ENCODE measurements around the gene PSD2. TPM values are rescaled to one million over a fixed set of nuclear protein-coding genes. Genes with fewer than 3 reads are reported as not detected.

PSD2 gene
- total RNA-seq, 5 donors from 2014 or later (not counting 1 experiment from before 2014, with no cell fraction given): 0.07 to 0.15 (median 0.09) TPM; not detected in 2

DNA sequence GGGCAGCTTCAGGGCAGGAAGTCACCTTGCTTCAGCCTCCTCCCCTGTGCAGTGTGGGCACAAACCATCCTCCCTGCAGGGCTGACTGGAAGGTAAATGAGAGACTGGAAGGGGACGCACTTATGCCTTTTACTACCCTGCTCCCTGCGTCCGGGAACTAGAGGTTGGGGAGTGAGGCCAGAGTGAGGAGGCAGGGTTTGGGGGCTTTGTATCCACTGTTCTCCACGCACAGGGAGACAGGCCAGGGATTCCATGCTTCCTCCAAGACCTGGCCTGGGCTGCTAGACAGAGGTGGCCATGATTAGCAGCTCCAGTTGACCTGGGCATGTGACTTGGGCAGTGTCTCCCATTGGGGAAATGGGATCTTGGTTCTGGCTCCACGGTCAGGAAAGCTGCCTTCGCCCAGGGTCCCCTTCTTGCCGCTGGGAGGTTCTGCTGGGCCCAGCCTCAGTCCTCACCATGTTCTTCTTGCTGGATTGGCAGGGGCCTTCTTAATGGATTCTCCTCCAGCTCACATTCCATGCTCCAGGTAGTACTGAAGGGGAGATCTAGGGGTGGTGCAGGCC is 37.0 kb upstream of the PSD2 start:
- ChIA-PET POLR2A (no interaction called here), CTCF (interaction anchor here in 1 of 2 donors (0.8 kb wide), 1 partner anchor 9 kb away, joined by 4 read pairs; no protein-coding TSS in a partner anchor)
- Histone ChIP-seq H3K4me3 (ENCODE audit: control insufficient read depth in 1 of 2, extremely low read depth in 1 of 2, low read length in 1 of 2) (no peak overlapping the region), H3K27me3 (replicated peaks in 1 of 2; ENCODE audit: control insufficient read depth in 2 of 2, extremely low read depth in 1 of 2, insufficient read depth in 2 of 2, low read length in 1 of 2) (peaks cover 6 to 69% of the 10 kb centered on the region in 2 experiments), H3K4me1 (ENCODE audit: control insufficient read depth in 1 of 2, extremely low read depth in 1 of 2, insufficient read depth in 2 of 2, low read length in 2 of 2) (peaks cover 4 to 18% of the 10 kb centered on the region in 2 experiments), H3K36me3 (ENCODE audit: control insufficient read depth in 2 of 2, extremely low read depth in 1 of 2, insufficient read depth in 1 of 2, low read length in 1 of 2) (no peaks in the 10 kb centered on the region), H3K27ac (ENCODE audit: low read length) (no peak overlapping the region), H3K9me3 (no peaks in the 10 kb centered on the region)
- Mint-ChIP-seq H3K4me1 (peaks cover 14 to 23% (median 21%) of the 10 kb centered on the region in 3 donors), H3K27me3 (peaks cover 41 to 57% of the 10 kb centered on the region in 2 donors), H3K4me3 (no peak overlapping the region), H3K36me3 (no peaks in the 10 kb centered on the region), H3K9me3 (no peaks in the 10 kb centered on the region), H3K27ac (no peak overlapping the region)
- 88% methylated on average over 3 of the region's 7 CpGs for WGBS (ENCODE audit: insufficient coverage)
- no peak for DNase-seq
- no peak for ATAC-seq (replicated peaks in 1 of 4)

DNA sequence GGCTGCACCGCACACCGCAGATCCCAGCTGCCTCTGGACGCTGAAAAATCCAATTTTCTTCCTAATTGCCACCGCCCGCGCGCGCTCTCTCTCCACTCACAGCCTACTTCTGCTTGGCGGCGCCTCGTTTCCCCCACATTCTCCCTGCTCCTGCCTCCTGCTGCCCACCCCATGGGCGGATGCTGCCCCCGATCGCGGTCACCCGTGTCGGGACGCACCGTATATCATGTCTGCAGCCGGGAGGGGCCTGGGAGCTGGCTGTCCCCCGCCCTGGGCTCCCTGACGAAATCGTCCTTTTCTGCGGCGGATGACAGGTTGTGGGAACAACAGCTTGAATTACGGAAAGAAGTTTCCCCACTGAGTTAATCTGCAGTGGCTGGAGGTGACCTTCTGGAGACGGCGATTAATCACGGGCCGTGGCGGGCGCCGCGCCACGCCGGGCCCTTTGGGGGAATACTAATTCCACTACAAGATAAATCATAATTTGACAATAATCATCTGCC is 36.3 kb upstream of the PSD2 start:
- no peaks in the 10 kb centered on the region for H3K36me3 Mint-ChIP-seq
- Histone ChIP-seq H3K4me3 (ENCODE audit: control insufficient read depth in 1 of 2, extremely low read depth in 1 of 2, low read length in 1 of 2) (no peak overlapping the region), H3K4me1 (ENCODE audit: control insufficient read depth in 1 of 2, extremely low read depth in 1 of 2, insufficient read depth in 2 of 2, low read length in 2 of 2) (peaks cover 4 to 22% of the 10 kb centered on the region in 2 experiments), H3K27ac (ENCODE audit: low read length) (no peak overlapping the region), H3K27me3 (replicated peaks in 1 of 2; ENCODE audit: control insufficient read depth in 2 of 2, extremely low read depth in 1 of 2, insufficient read depth in 2 of 2, low read length in 1 of 2) (peaks cover 5 to 70% of the 10 kb centered on the region in 2 experiments), H3K9me3 (no peaks in the 10 kb centered on the region), H3K36me3 (ENCODE audit: control insufficient read depth in 2 of 2, extremely low read depth in 1 of 2, insufficient read depth in 1 of 2, low read length in 1 of 2) (no peaks in the 10 kb centered on the region)
- peaks cover 47 to 63% of the 10 kb centered on the region in 2 donors for H3K27me3 Mint-ChIP-seq
- WGBS (ENCODE audit: insufficient coverage): 57% methylated on average over 22 of the region's 36 CpGs
- H3K9me3 Mint-ChIP-seq: no peaks in the 10 kb centered on the region
- peaks cover 18 to 27% (median 23%) of the 10 kb centered on the region in 3 donors for H3K4me1 Mint-ChIP-seq
- H3K4me3 Mint-ChIP-seq: no peak overlapping the region
- POLR2A ChIA-PET: no interaction called here
- ATAC-seq (replicated peaks in 1 of 4) (no peak), DNase-seq (no peak)
- CTCF ChIA-PET: interaction anchor here in 1 of 2 donors (0.6 kb wide), 1 partner anchor 9 kb away, joined by 4 read pairs; no protein-coding TSS in a partner anchor
- H3K27ac Mint-ChIP-seq: no peak overlapping the region

DNA sequence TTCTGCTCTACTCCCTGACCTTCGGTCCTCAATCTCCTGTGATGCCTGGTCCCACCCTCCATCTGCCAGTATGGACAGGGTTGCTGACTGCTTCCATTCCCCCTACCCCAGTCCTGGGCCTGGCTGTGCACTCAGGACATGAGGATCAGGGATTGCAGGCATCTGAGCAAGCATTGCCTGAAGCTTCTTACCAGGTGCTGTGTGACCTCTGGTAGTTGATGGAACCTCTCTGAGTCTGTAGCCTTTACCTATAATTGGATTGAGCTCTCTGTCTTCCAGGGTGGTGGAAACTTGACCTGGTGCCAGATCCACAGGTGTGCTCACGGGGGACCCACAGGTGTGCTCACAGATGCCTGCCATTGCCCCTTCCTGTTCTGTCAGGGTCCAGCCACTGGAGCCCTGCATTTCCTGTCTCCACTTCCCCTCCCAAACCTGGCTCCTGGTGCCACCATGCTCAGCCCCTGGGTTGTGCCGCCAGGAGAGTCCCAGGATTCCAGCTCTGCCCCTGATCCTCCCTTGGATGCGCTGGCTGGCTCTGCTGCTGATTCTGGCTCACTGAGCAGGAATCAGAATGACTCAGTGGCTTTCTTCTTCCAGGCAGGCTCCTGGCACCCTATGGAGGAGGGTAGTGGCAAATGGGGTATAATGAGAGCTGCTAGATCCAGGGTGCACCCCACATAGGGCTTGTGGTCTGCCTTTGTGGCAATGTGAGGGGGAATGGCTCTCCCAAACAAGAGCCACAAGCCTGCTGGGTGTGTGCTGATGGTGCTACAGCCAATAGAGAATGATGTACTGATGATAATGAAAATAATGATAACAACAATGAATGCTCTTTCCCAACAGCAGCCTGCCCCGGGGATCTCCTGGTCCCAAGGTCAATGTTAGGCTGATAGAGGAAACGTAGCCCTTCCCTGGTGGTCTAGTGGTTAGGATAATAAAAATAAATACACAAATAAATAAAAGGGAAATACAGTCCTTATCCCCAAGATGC is 35.2 kb upstream of the PSD2 start:
- H3K9me3 Mint-ChIP-seq: no peaks in the 10 kb centered on the region

DNA sequence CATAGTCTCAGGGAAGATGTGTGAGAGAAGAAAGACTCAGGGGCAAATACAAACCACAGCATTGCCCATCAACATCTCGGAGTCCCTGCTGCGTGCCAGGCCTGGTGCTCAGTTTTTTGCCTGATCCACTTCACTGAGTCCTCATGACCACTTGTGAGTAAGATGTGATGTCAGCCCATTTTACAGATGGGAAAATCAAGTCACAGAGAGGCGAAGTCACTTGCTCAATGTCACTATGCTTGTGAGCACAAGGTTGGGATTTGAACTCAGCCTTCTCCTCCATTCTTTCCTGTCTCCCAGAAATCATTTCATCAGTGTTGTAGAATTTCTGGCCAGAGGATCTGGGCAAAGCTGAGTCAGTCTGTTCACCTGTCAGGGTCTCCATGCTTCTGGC is 34.6 kb upstream of the PSD2 start:
- Histone ChIP-seq H3K4me3 (ENCODE audit: control insufficient read depth in 1 of 2, extremely low read depth in 1 of 2, low read length in 1 of 2) (no peak overlapping the region), H3K4me1 (ENCODE audit: control insufficient read depth in 1 of 2, extremely low read depth in 1 of 2, insufficient read depth in 2 of 2, low read length in 2 of 2) (peaks cover 2 to 27% of the 10 kb centered on the region in 2 experiments), H3K27me3 (replicated peaks in 1 of 2; ENCODE audit: control insufficient read depth in 2 of 2, extremely low read depth in 1 of 2, insufficient read depth in 2 of 2, low read length in 1 of 2) (peaks cover 3 to 66% of the 10 kb centered on the region in 2 experiments), H3K27ac (ENCODE audit: low read length) (no peak overlapping the region), H3K36me3 (ENCODE audit: control insufficient read depth in 2 of 2, extremely low read depth in 1 of 2, insufficient read depth in 1 of 2, low read length in 1 of 2) (no peaks in the 10 kb centered on the region), H3K9me3 (no peaks in the 10 kb centered on the region)
- CTCF ChIA-PET: interaction anchor here in 1 of 2 donors (1.0 kb wide), 1 partner anchor 128 kb away, joined by 3 read pairs; no protein-coding TSS in a partner anchor
- POLR2A ChIA-PET: no interaction called here
- no CpG with 5 or more reads among the region's 3 CpGs for WGBS (ENCODE audit: insufficient coverage)
- Mint-ChIP-seq H3K9me3 (no peaks in the 10 kb centered on the region), H3K27me3 (peaks cover 44 to 60% of the 10 kb centered on the region in 2 donors), H3K27ac (no peak overlapping the region), H3K4me1 (peaks cover 21 to 33% (median 28%) of the 10 kb centered on the region in 3 donors), H3K4me3 (no peak overlapping the region), H3K36me3 (no peaks in the 10 kb centered on the region)
- ATAC-seq (replicated peaks in 1 of 4): no peak
- no peak for DNase-seq

More for the DNA sequence above, 35.2 kb upstream of the PSD2 start:
- Histone ChIP-seq H3K9me3 (no peaks in the 10 kb centered on the region), H3K27me3 (replicated peaks in 1 of 2; ENCODE audit: control insufficient read depth in 2 of 2, extremely low read depth in 1 of 2, insufficient read depth in 2 of 2, low read length in 1 of 2) (peaks cover 3 to 70% of the 10 kb centered on the region in 2 experiments), H3K27ac (ENCODE audit: low read length) (no peak overlapping the region), H3K4me3 (ENCODE audit: control insufficient read depth in 1 of 2, extremely low read depth in 1 of 2, low read length in 1 of 2) (no peak overlapping the region), H3K36me3 (ENCODE audit: control insufficient read depth in 2 of 2, extremely low read depth in 1 of 2, insufficient read depth in 1 of 2, low read length in 1 of 2) (no peaks in the 10 kb centered on the region), H3K4me1 (ENCODE audit: control insufficient read depth in 1 of 2, extremely low read depth in 1 of 2, insufficient read depth in 2 of 2, low read length in 2 of 2) (peaks cover 2 to 27% of the 10 kb centered on the region in 2 experiments)
- no peak for ATAC-seq (replicated peaks in 1 of 4)
- H3K4me3 Mint-ChIP-seq: no peak overlapping the region
- no peak for DNase-seq
- peaks cover 46 to 63% of the 10 kb centered on the region in 2 donors for H3K27me3 Mint-ChIP-seq
- peaks cover 21 to 32% (median 26%) of the 10 kb centered on the region in 3 donors for H3K4me1 Mint-ChIP-seq
- ChIA-PET CTCF (interaction anchor here in 1 of 2 donors (1.0 kb wide), 1 partner anchor 127 kb away, joined by 3 read pairs; no protein-coding TSS in a partner anchor), POLR2A (no interaction called here)
- no peak overlapping the region for H3K27ac Mint-ChIP-seq
- no peaks in the 10 kb centered on the region for H3K36me3 Mint-ChIP-seq
- WGBS (ENCODE audit: insufficient coverage): 86% methylated on average over 4 of the region's 6 CpGs

DNA sequence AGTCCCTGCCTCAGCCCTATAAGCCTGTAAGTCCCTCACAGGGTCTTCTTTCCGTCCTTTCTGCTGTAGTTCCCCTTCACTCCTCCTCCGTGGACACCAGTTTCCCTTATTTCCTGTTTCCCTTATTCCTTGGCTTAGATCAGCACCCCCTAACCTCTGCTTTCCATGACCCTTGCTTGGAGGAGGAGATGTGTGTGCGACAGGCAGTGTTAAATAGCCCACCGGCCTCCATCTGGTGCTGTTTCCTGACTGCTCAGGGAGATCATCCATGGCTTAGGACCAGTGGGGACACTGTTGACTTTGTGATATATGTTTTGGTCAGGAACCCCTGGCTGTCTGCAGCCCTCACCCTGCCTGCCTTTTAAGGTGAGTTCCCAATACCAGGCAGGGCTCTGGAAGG is 34.1 kb upstream of the PSD2 start:
- Mint-ChIP-seq H3K36me3 (no peaks in the 10 kb centered on the region), H3K4me3 (no peak overlapping the region), H3K27me3 (peaks cover 40 to 56% of the 10 kb centered on the region in 2 donors), H3K4me1 (peaks cover 20 to 31% (median 29%) of the 10 kb centered on the region in 3 donors), H3K27ac (no peak overlapping the region), H3K9me3 (no peaks in the 10 kb centered on the region)
- no CpG with 5 or more reads among the region's 4 CpGs for WGBS (ENCODE audit: insufficient coverage)
- Histone ChIP-seq H3K4me1 (ENCODE audit: control insufficient read depth in 1 of 2, extremely low read depth in 1 of 2, insufficient read depth in 2 of 2, low read length in 2 of 2) (peaks cover 2 to 22% of the 10 kb centered on the region in 2 experiments), H3K36me3 (ENCODE audit: control insufficient read depth in 2 of 2, extremely low read depth in 1 of 2, insufficient read depth in 1 of 2, low read length in 1 of 2) (no peaks in the 10 kb centered on the region), H3K27ac (ENCODE audit: low read length) (no peak overlapping the region), H3K4me3 (ENCODE audit: control insufficient read depth in 1 of 2, extremely low read depth in 1 of 2, low read length in 1 of 2) (no peak overlapping the region), H3K27me3 (replicated peaks in 1 of 2; ENCODE audit: control insufficient read depth in 2 of 2, extremely low read depth in 1 of 2, insufficient read depth in 2 of 2, low read length in 1 of 2) (peaks cover 3 to 65% of the 10 kb centered on the region in 2 experiments), H3K9me3 (no peaks in the 10 kb centered on the region)
- ChIA-PET POLR2A (no interaction called here), CTCF (no interaction called here)
- ATAC-seq (replicated peaks in 1 of 4) (no peak), DNase-seq (no peak)

DNA sequence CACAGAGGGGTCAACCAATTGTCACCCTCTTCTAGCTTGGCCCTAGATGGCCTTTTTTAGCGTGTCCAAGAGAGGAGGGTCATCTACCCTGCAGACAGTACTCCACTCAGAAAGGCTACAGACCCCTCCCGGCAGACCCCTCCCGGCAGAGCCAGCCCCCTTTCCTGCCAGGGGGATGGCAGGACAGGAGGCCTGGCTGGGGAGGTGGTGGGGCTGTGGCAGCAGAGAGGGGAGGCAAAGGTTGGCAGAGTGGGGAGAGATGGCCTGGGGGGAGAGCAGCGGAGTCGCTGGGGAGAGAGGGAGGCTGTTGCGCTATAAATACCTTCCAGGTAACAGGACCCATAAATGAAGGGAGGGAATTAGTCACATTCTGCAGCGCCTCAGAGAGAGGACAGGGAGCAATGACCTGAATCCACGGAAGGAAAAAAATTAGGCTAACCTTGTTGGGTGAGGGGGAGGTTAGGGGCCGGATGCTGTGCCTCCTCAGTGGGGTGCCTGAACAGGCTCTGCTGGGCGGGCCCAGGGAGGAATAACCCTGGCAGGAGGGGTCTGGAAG is 32.9 kb upstream of the PSD2 start:
- Mint-ChIP-seq H3K27ac (no peak overlapping the region), H3K36me3 (no peaks in the 10 kb centered on the region), H3K27me3 (peaks cover 38 to 44% of the 10 kb centered on the region in 2 donors), H3K9me3 (no peaks in the 10 kb centered on the region), H3K4me1 (peaks cover 19 to 28% (median 26%) of the 10 kb centered on the region in 3 donors), H3K4me3 (no peak overlapping the region)
- WGBS (ENCODE audit: insufficient coverage): 84% methylated on average over 5 of the region's 10 CpGs
- no peaks in the 10 kb centered on the region for H3K9me3 ChIP-seq
- ChIA-PET POLR2A (no interaction called here), CTCF (interaction anchor here (0.5 to 0.8 kb wide), 4 partner anchors 39 to 1859 kb away, joined by 3 to 5 read pairs (median 3); no protein-coding TSS in a partner anchor)
- no peak for DNase-seq
- H3K36me3 ChIP-seq (ENCODE audit: control insufficient read depth in 2 of 2, extremely low read depth in 1 of 2, insufficient read depth in 1 of 2, low read length in 1 of 2): no peaks in the 10 kb centered on the region
- peaks cover 3 to 57% of the 10 kb centered on the region in 2 experiments for H3K27me3 ChIP-seq (replicated peaks in 1 of 2; ENCODE audit: control insufficient read depth in 2 of 2, extremely low read depth in 1 of 2, insufficient read depth in 2 of 2, low read length in 1 of 2)
- no peak overlapping the region for H3K4me3 ChIP-seq (ENCODE audit: control insufficient read depth in 1 of 2, extremely low read depth in 1 of 2, low read length in 1 of 2)
- H3K4me1 ChIP-seq (ENCODE audit: control insufficient read depth in 1 of 2, extremely low read depth in 1 of 2, insufficient read depth in 2 of 2, low read length in 2 of 2): peaks cover 2 to 20% of the 10 kb centered on the region in 2 experiments
- H3K27ac ChIP-seq (ENCODE audit: low read length): no peak overlapping the region
- ATAC-seq (replicated peaks in 1 of 4): no peak
